Superior temporal gyrus (tissue), 1 donor: ENCODE data around the gene MLEC.

Experiments used
- DNase-seq: peaks from one replicate; pipeline ENCODE4 v3.0.0-alpha.2; 2016; ENCODE audit errors: extremely low spot score

MLEC gene

GRCh38 chr12:120741476-120742421 lies 54.8 kb downstream of the MLEC start:
- DNase-seq = no peak

- DNase-seq = no peak
Observed at GRCh38 chr12:120744922-120745493, 58.1 kb downstream of the MLEC start.

- no peak for DNase-seq
Observed at GRCh38 chr12:120748242-120748641, 61.3 kb downstream of the MLEC start.

DNA sequence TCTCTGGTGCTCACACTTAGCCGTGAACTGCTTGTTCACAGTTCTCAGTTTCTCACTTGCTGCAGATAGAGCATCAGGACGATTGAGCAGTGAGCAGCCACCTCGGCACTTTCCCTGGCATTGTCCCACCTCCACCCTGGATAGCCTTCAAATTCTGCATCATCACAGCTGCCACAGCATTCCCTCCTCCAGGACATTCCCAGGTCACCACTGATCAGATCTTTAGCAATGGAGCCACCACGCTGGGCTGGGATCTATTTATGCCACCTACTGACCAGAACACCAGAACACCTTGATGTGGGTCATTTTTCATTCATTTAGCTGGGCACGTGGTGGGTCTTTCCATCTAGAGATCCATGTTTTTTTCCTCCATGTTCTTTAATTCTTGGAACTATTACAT lies 62.3 kb downstream of the MLEC start:
- no peak for DNase-seq

GRCh38 chr12:120750806-120751205 lies 63.9 kb downstream of the MLEC start:
- DNase-seq = no peak

GRCh38 chr12:120751389-120751788 lies 64.4 kb downstream of the MLEC start:
- no peak for DNase-seq
